Loucy (cell line): ENCODE measurements around the gene THRAP3.

Experiments used
- CTCF ChIP-seq: fragments of 200-600 bp; sonication (generic); conservative IDR thresholded peaks from 2 replicates; pipeline ENCODE4 v1.5.1; 2014; ENCODE audit warnings: mild to moderate bottlenecking, antibody characterized with exemption, low read length
- EZH2phosphoT487 ChIP-seq: fragments of 200-600 bp; IDR thresholded peaks from 2 replicates; pipeline ENCODE4 v1.6.1; 2018; ENCODE audit warnings: antibody characterized with exemption, mild to moderate bottlenecking, moderate library complexity, borderline replicate concordance

GRCh38 chr1:36352910-36353878, 129.0 kb downstream of the THRAP3 start:
- TF ChIP-seq CTCF: no peak
- TF ChIP-seq EZH2phosphoT487: no peak
